Hair follicular keratinocyte (primary cell): Measurements from ENCODE around the gene ACTR6. TPM values are rescaled to one million over a fixed set of nuclear protein-coding genes. Genes with fewer than 3 reads are reported as not detected.

ENCODE experiments used
- total RNA-seq: library from RNA; depleted of rRNA; stranded (reverse); fragments of >200 nt; gene quantifications from 2 replicates; pipeline ENCODE4 v1.2.3, GENCODE V29; 2015

The ACTR6 gene
- total RNA-seq: 17.6 and 19.8 TPM in 2 replicates

GRCh38 chr12:100200463-100201181, at the start of gene ACTR6:
Gene ACTR6, plus strand, starts transcription at chr12:100200815. Its CDS starts 37 bp downstream, at chr12:100200852.

GRCh38 chr12:100266835-100267602, 66.4 kb downstream of the ACTR6 start, which contains the start of the genes DEPDC4 and SCYL2:
Gene DEPDC4, minus strand, starts transcription at chr12:100267079. Its CDS starts 3 bp downstream, at chr12:100267076.
Gene SCYL2, plus strand, starts transcription at chr12:100267177. Its CDS starts 15,794 bp downstream, at chr12:100282971.

Other genes with a start within 250 kb of the ACTR6 start
- gene ANKS1B, start 215.9 kb upstream of the ACTR6 start, total RNA-seq: not detected in 2 replicates
- gene BLTP3B, start 57.9 kb upstream of the ACTR6 start, total RNA-seq: 9.2 and 10.4 TPM in 2 replicates
- gene DEPDC4, start 66.3 kb downstream of the ACTR6 start, total RNA-seq: 0.62 and 2.3 TPM in 2 replicates
- gene SCYL2, start 66.4 kb downstream of the ACTR6 start, total RNA-seq: 23.2 and 27.3 TPM in 2 replicates
- gene SLC17A8, start 156.3 kb downstream of the ACTR6 start, total RNA-seq: not detected in 2 replicates